ENCODE measurements around the gene HILPDA.

The HILPDA gene

GRCh38 chr7:128455543-128456254 is at the start of gene HILPDA:
TSS of gene HILPDA (plus strand) at chr7:128455878. CDS start at chr7:128457269, 1,391 bp downstream.
- peak in 55 of 56 donors; percentile 34 to 93 (median 83) for DNase-seq

GRCh38 chr7:128406314-128407232 is 49.1 kb upstream of the HILPDA start:
- no peak for DNase-seq

- DNase-seq, result no peak
These were observed 48.5 kb upstream of the HILPDA start for GRCh38 chr7:128407233-128407589.

GRCh38 chr7:128407751-128408708 is 47.6 kb upstream of the HILPDA start:
- DNase-seq, result peak in 2 of 56 donors; percentile 21 to 37

- no peak for DNase-seq
These were observed 46.7 kb upstream of the HILPDA start for GRCh38 chr7:128408709-128409595.

- peak; percentile 15 to 89 (median 72) for DNase-seq
These were observed 45.9 kb upstream of the HILPDA start, which contains the start of gene IMPDH1 for GRCh38 chr7:128409596-128410450. TSS of gene IMPDH1 (minus strand) at chr7:128409982. CDS start at chr7:128409901, 81 bp downstream.

- no peak for DNase-seq
These were observed 45.3 kb upstream of the HILPDA start for GRCh38 chr7:128410451-128410753.

GRCh38 chr7:128415217-128415785 is 40.4 kb upstream of the HILPDA start:
- no peak for DNase-seq

- no peak for DNase-seq
These were observed 38.6 kb upstream of the HILPDA start for GRCh38 chr7:128417071-128417470.

GRCh38 chr7:128419257-128419656 is 36.4 kb upstream of the HILPDA start:
- DNase-seq, result no peak

GRCh38 chr7:128420773-128421172 is 34.9 kb upstream of the HILPDA start:
- DNase-seq, result no peak

GRCh38 chr7:128421384-128421783 is 34.3 kb upstream of the HILPDA start:
- DNase-seq, result no peak

- no peak for DNase-seq
These were observed 33.6 kb upstream of the HILPDA start for GRCh38 chr7:128422037-128422436.

GRCh38 chr7:128422842-128423241 is 32.8 kb upstream of the HILPDA start:
- peak in 6 of 56 donors; percentile 10 to 46 (median 19) for DNase-seq

- no peak for DNase-seq
These were observed 30.9 kb upstream of the HILPDA start for GRCh38 chr7:128424686-128425275.

- peak in 41 of 56 donors; percentile 13 to 84 (median 43) for DNase-seq
These were observed 29.8 kb upstream of the HILPDA start for GRCh38 chr7:128425850-128426249.

- peak in 1 of 56 donors; percentile 13 for DNase-seq
These were observed 28.3 kb upstream of the HILPDA start for GRCh38 chr7:128427289-128427891.

GRCh38 chr7:128430207-128430606 is 25.5 kb upstream of the HILPDA start:
- DNase-seq, result no peak
